HFFc6 (cell line): ENCODE results near the gene PTPRD. TPM values are rescaled to one million over a fixed set of nuclear protein-coding genes. Genes with fewer than 3 reads are reported as not detected.

Experiments
- DNase-seq: peaks from one replicate; pipeline ENCODE4 v3.0.0-alpha.2; 2018
- H3K27ac Mint-ChIP-seq: 2 replicates; pipeline ENCODE4 v1.8.0; 2020; ENCODE audit warnings: mild to moderate bottlenecking, mixed read lengths
- H3K27me3 Mint-ChIP-seq: 2 replicates; pipeline ENCODE4 v1.8.0; 2021; ENCODE audit warnings: mild to moderate bottlenecking, moderate library complexity, mixed read lengths; ENCODE audit not compliant: insufficient read depth
- H3K36me3 Mint-ChIP-seq: 2 replicates; pipeline ENCODE4 v1.8.0; 2021; ENCODE audit warnings: low read depth, mixed read lengths
- H3K4me1 Mint-ChIP-seq: 2 replicates; pipeline ENCODE4 v1.8.0; 2020; ENCODE audit warnings: low read depth, mixed read lengths
- H3K4me3 Mint-ChIP-seq: 2 replicates; pipeline ENCODE4 v1.8.0; 2020; ENCODE audit warnings: mild to moderate bottlenecking, moderate library complexity, mixed read lengths
- H3K9me3 Mint-ChIP-seq: 2 replicates; pipeline ENCODE4 v1.8.0; 2020; ENCODE audit warnings: mild to moderate bottlenecking, mixed read lengths
- CTCF ChIP-seq: fragments of 200-600 bp; sonication (generic); IDR thresholded peaks from 2 replicates; pipeline ENCODE4 v1.5.0; 2021; ENCODE audit warnings: antibody characterized with exemption, mild to moderate bottlenecking
- total RNA-seq, 6 experiments: library from RNA; stranded (reverse); fragmentation: NEBNext Ultra II Directional; extraction: Animal tissue kit (Norgen Biotek cat#: 25700); gene quantifications; 2 replicates in 1 of 6; 3 replicates in 5 of 6; pipeline ENCODE4 v1.2.3, GENCODE V29; 2021

The PTPRD gene
- total RNA-seq, 6 experiments from 2014 or later, result not detected

DNA sequence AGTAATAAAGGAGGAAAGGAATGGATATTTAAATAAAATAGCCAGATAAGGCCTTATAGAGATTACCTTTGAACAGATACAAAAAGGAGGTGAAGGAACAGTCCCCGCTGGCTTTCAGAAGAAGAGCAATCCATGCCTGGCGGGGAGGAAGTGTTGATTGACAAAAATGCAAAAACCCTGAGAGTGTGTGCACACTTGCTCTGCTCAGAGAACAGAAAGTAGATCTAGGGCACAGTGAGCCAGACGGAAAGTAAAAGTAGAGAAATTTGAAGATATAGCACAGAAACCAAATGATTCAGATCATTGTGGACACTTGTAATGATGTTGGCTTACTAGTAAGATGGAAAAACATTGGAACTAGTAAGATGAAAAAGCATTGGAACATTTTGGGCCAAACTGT lies 720.6 kb downstream of the PTPRD start:
- Mint-ChIP-seq H3K27me3 (no peaks in the 10 kb centered on the region; the same call in 1 of the 2 replicates), H3K4me1 (no peaks in the 10 kb centered on the region), H3K9me3 (peaks cover 27% of the 10 kb centered on the region), H3K4me3 (no peak overlapping the region), H3K27ac (no peak overlapping the region), H3K36me3 (no peaks in the 10 kb centered on the region; the same call in 1 of the 2 replicates)
- DNase-seq, result no peak
- TF ChIP-seq CTCF, result no peak

GRCh38 chr9:9881692-9882091 lies 731.1 kb downstream of the PTPRD start:
- Mint-ChIP-seq H3K4me3 (no peak overlapping the region), H3K4me1 (no peaks in the 10 kb centered on the region), H3K9me3 (peaks cover 40% of the 10 kb centered on the region), H3K27ac (no peak overlapping the region), H3K27me3 (no peaks in the 10 kb centered on the region), H3K36me3 (no peaks in the 10 kb centered on the region)
- no peak for TF ChIP-seq CTCF
- no peak for DNase-seq

DNA sequence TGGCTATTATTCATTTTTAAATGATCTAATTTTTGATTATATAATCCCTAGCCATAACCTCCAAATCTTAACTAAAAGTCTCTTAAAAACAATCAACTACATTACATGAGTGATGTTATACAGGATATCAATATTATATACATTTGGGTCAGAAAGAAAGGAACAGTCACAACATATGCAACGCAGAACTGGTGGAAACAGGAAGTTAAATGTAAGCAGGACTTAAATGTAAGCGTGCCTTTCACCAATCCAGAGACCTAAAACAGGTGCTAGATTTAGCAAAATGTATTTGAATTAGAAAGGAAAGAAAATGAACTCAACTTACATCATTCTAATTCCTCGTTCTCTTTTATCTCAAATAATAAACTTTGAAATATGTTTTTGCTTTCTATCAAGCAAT lies 738.5 kb downstream of the PTPRD start:
- H3K9me3 Mint-ChIP-seq, result peaks cover 30% of the 10 kb centered on the region
- no peak overlapping the region for H3K27ac Mint-ChIP-seq
- H3K4me3 Mint-ChIP-seq, result no peak overlapping the region
- 0 out of 2 replicates have a peak, but pooled peaks cover 2% of the 10 kb centered on the region for H3K27me3 Mint-ChIP-seq
- no peaks in the 10 kb centered on the region for H3K36me3 Mint-ChIP-seq
- DNase-seq, result no peak
- no peaks in the 10 kb centered on the region for H3K4me1 Mint-ChIP-seq
- no peak for TF ChIP-seq CTCF

DNA sequence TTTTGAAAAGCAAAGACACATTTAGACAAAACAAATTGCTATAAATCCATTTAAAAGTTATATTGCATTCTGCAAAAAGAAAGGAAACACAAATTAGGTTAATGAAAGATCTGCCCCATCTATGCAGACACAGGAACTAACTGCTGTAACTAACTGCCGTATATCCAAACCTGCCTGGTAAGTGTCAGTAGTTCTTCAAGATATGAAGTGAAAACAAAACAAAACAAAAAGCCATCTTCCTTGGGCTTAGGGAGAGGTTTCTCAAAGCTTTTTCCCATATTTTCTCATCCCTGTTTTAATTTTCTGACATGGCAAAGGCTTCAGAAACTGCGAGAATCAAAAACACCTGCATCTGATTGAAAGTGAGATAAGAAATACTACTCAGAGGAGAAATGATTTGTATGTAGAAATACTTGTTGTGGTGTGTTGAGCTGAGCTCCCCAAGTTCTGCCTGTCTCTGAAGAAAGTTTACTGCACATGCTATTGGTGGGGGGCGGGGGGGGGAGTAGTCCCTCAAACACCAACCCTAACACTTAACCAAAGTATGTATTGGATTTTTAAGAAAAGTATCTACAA lies 750.5 kb downstream of the PTPRD start:
- H3K36me3 Mint-ChIP-seq, result peaks cover 4% of the 10 kb centered on the region; the same call in 1 of the 2 replicates
- no peak for TF ChIP-seq CTCF
- DNase-seq, result no peak
- H3K9me3 Mint-ChIP-seq, result peaks cover 29% of the 10 kb centered on the region
- no peaks in the 10 kb centered on the region; the same call in 1 of the 2 replicates for H3K27me3 Mint-ChIP-seq
- H3K27ac Mint-ChIP-seq, result no peak overlapping the region
- H3K4me1 Mint-ChIP-seq, result no peaks in the 10 kb centered on the region
- no peak overlapping the region for H3K4me3 Mint-ChIP-seq

GRCh38 chr9:9855177-9856078 lies 757.4 kb downstream of the PTPRD start:
- Mint-ChIP-seq H3K27ac (no peak overlapping the region), H3K4me1 (no peaks in the 10 kb centered on the region), H3K36me3 (peaks cover 4% of the 10 kb centered on the region; the same call in 1 of the 2 replicates), H3K4me3 (no peak overlapping the region), H3K9me3 (peaks cover 24% of the 10 kb centered on the region), H3K27me3 (no peaks in the 10 kb centered on the region)
- TF ChIP-seq CTCF, result no peak
- DNase-seq, result no peak
